Vagina (tissue), 2 donors: Measurements from ENCODE around the gene CFAP52.

ENCODE experiments used
- POLR2A ChIP-seq, 2 donors: fragments of 450-650 bp; IDR thresholded peaks; one replicate each; pipeline ENCODE4 v1.6.1; 2017; ENCODE audit warnings: antibody characterized with exemption in 2 of 2, mild to moderate bottlenecking in 2 of 2, moderate library complexity in 2 of 2
- POLR2AphosphoS5 ChIP-seq, 2 donors: sonication (generic); formaldehyde crosslinking; IDR thresholded peaks; one replicate each; pipeline ENCODE4 v1.9.0; 2017; ENCODE audit warnings: antibody characterized with exemption in 2 of 2, mild to moderate bottlenecking in 2 of 2, low read depth in 1 of 2; ENCODE audit not compliant: insufficient read depth in 1 of 2
- TF ChIP-seq, protein P1 (sequence below), 3 experiments: fragments of 450-650 bp in 2 of 3; fragments of 200-600 bp in 1 of 3; sonication (generic) in 1 of 3; IDR thresholded peaks; one replicate each; pipeline ENCODE4 v1.5.1; 2017 to 2019; ENCODE audit warnings: antibody characterized with exemption in 3 of 3, mild to moderate bottlenecking in 2 of 3, moderate library complexity in 2 of 3

- TF ChIP-seq, protein P1, sequence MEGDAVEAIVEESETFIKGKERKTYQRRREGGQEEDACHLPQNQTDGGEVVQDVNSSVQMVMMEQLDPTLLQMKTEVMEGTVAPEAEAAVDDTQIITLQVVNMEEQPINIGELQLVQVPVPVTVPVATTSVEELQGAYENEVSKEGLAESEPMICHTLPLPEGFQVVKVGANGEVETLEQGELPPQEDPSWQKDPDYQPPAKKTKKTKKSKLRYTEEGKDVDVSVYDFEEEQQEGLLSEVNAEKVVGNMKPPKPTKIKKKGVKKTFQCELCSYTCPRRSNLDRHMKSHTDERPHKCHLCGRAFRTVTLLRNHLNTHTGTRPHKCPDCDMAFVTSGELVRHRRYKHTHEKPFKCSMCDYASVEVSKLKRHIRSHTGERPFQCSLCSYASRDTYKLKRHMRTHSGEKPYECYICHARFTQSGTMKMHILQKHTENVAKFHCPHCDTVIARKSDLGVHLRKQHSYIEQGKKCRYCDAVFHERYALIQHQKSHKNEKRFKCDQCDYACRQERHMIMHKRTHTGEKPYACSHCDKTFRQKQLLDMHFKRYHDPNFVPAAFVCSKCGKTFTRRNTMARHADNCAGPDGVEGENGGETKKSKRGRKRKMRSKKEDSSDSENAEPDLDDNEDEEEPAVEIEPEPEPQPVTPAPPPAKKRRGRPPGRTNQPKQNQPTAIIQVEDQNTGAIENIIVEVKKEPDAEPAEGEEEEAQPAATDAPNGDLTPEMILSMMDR (IDR thresholded peaks at IDR 0.05), result no peak
- no peak for TF ChIP-seq POLR2A (IDR thresholded peaks at IDR 0.05)
- no peak for TF ChIP-seq POLR2AphosphoS5 (IDR thresholded peaks at IDR 0.05; ENCODE audit: insufficient read depth in 1 of 2, low read depth in 1 of 2)
Measured at GRCh38 chr17:9606453-9606852, 30.0 kb downstream of the CFAP52 start.
